Measurements from ENCODE around the gene KSR2. TPM values are rescaled to one million over a fixed set of nuclear protein-coding genes. Genes with fewer than 3 reads are reported as not detected.

The KSR2 gene
- total and polyA plus RNA-seq, 2 of the 13 experiments (the other 11 are each of a cell fraction or from before 2014, with no cell fraction given), result 0.02 TPM; not detected in 1

DNA sequence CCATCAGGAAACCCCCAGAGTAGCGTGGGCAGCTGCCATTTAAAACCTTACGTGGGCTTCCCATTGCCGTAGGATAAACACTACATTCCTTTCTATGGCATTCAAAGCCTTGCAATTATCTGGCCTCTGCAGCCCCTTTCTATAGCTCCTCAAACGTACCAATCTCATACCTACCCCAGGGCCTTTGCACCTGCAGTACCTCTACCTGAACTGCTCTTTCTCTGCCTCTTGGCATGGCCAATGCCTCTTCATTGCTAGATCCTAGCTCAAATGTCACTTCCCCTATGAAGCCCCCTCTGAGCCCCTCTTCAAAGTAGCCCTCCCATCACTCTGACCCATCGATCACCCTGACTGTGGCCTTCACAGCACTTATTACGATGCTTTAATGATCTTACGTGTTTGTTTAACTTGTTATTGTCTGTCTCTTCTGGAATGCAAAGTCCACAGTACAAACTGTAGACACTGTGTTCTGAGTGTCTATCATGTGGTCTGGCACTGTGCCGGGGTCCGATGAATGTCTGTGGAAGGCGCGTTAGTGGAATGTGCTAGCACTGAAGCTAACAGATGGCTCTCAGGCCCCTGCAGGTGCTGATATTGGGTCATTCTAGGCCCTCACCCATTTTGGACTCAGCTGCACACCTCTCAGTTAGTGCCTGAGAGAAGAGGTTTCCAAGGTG is 450.1 kb downstream of the KSR2 start (continued):
- TF ChIP-seq ZNF263 (CRISPR knock-in tag; IDR thresholded peaks at IDR 0.05) (no peak), RFX3 (CRISPR knock-in tag; IDR thresholded peaks at IDR 0.05) (no peak), ZFP62 (CRISPR knock-in tag; IDR thresholded peaks at IDR 0.05) (no peak), ZNF160 (CRISPR knock-in tag; IDR thresholded peaks at IDR 0.05) (no peak), ZFP82 (CRISPR knock-in tag; IDR thresholded peaks at IDR 0.05; ENCODE audit: borderline replicate concordance) (no peak), THRA (CRISPR knock-in tag; IDR thresholded peaks at IDR 0.05; ENCODE audit: borderline replicate concordance) (no peak), PITX1 (CRISPR knock-in tag; IDR thresholded peaks at IDR 0.05) (no peak), CCAR2 (optimal IDR thresholded peaks at IDR 0.05; ENCODE audit: low read depth, low read length) (no peak), ZNF678 (CRISPR knock-in tag; IDR thresholded peaks at IDR 0.05) (no peak), ZNF549 (CRISPR knock-in tag; IDR thresholded peaks at IDR 0.05) (no peak), GABPA (IDR thresholded peaks at IDR 0.05; ENCODE audit: low read depth, low read length) (no peak), GABPA (CRISPR knock-in tag; IDR thresholded peaks at IDR 0.05; ENCODE audit: low read depth) (no peak), ZBTB1 (CRISPR knock-in tag; IDR thresholded peaks at IDR 0.05; ENCODE audit: borderline replicate concordance) (no peak), STAG1 (CRISPR knock-in tag; IDR thresholded peaks at IDR 0.05) (no peak), LCORL (IDR thresholded peaks at IDR 0.05) (no peak), LCORL (CRISPR knock-in tag; IDR thresholded peaks at IDR 0.05) (peak; percentile 42; the same call in 1 of the 2 replicates), MYNN (CRISPR knock-in tag; IDR thresholded peaks at IDR 0.05; ENCODE audit: low read depth) (no peak), ZC3H13 (CRISPR knock-in tag; IDR thresholded peaks at IDR 0.05) (no peak), HNRNPH1 (optimal IDR thresholded peaks at IDR 0.05; ENCODE audit: low read depth, low read length) (no peak), HNF1A (IDR thresholded peaks at IDR 0.05; ENCODE audit: low read depth) (no peak), HNF1A (CRISPR knock-in tag; IDR thresholded peaks at IDR 0.05; ENCODE audit: borderline replicate concordance) (no peak), NFYB (CRISPR knock-in tag; IDR thresholded peaks at IDR 0.05) (no peak), ZNF292 (CRISPR knock-in tag; IDR thresholded peaks at IDR 0.05; ENCODE audit: borderline replicate concordance, low read depth) (peak; percentile 30; the same call in 1 of the 2 replicates), ZNF577 (CRISPR knock-in tag; IDR thresholded peaks at IDR 0.05; ENCODE audit: borderline replicate concordance, low read depth) (no peak)
- TF ChIP-seq, protein P1, sequence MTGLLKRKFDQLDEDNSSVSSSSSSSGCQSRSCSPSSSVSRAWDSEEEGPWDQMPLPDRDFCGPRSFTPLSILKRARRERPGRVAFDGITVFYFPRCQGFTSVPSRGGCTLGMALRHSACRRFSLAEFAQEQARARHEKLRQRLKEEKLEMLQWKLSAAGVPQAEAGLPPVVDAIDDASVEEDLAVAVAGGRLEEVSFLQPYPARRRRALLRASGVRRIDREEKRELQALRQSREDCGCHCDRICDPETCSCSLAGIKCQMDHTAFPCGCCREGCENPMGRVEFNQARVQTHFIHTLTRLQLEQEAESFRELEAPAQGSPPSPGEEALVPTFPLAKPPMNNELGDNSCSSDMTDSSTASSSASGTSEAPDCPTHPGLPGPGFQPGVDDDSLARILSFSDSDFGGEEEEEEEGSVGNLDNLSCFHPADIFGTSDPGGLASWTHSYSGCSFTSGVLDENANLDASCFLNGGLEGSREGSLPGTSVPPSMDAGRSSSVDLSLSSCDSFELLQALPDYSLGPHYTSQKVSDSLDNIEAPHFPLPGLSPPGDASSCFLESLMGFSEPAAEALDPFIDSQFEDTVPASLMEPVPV (CRISPR knock-in tag; IDR thresholded peaks at IDR 0.05), result no peak

Data from HepG2 (cell line).